Stimulated activated CD8-positive, alpha-beta memory T cell treated with anti-CD3 and anti-CD28 coated beads, Interleukin-4, amount 100 ng/mL, for 1 hour (primary cell): Measurements from ENCODE around the gene PCBP4.
A peak's percentile ranks its signal among the peaks of the same experiment; 100 is the strongest.

Experiments
- DNase-seq, 2 donors: peaks; one replicate each; pipeline ENCODE4 v3.0.0-alpha.2; 2020; ENCODE audit warnings: low read depth in 2 of 2, low spot score in 1 of 2

PCBP4 gene

GRCh38 chr3:51955893-51956770 lies 11.1 kb downstream of the PCBP4 start:
- DNase-seq = no peak

GRCh38 chr3:51955175-51955892 lies 11.9 kb downstream of the PCBP4 start, which contains the start of gene GPR62:
GPR62 (plus strand) TSS chr3:51955381; CDS start chr3:51955653, 272 bp downstream.
- no peak for DNase-seq

GRCh38 chr3:51954713-51955112 lies 12.5 kb downstream of the PCBP4 start:
- DNase-seq = no peak

GRCh38 chr3:51954105-51954504 lies 13.1 kb downstream of the PCBP4 start:
- DNase-seq = no peak

- DNase-seq = no peak
These were observed 13.8 kb downstream of the PCBP4 start for GRCh38 chr3:51953445-51953844.

GRCh38 chr3:51950899-51951298 lies 16.4 kb downstream of the PCBP4 start:
- no peak for DNase-seq

GRCh38 chr3:51949121-51949520 lies 18.1 kb downstream of the PCBP4 start:
- no peak for DNase-seq

GRCh38 chr3:51948016-51948580 lies 19.2 kb downstream of the PCBP4 start:
- no peak for DNase-seq

GRCh38 chr3:51947215-51947900 lies 19.9 kb downstream of the PCBP4 start:
- DNase-seq = no peak

GRCh38 chr3:51946796-51947195 lies 20.5 kb downstream of the PCBP4 start:
- DNase-seq = no peak

GRCh38 chr3:51945926-51946705 lies 21.1 kb downstream of the PCBP4 start:
- no peak for DNase-seq

- no peak for DNase-seq
These were observed 22.0 kb downstream of the PCBP4 start for GRCh38 chr3:51945031-51945840.

- DNase-seq = no peak
These were observed 22.7 kb downstream of the PCBP4 start for GRCh38 chr3:51944451-51945021.

- no peak for DNase-seq
These were observed 23.5 kb downstream of the PCBP4 start for GRCh38 chr3:51943451-51944391.

GRCh38 chr3:51942603-51943450 lies 24.4 kb downstream of the PCBP4 start:
- no peak for DNase-seq

- DNase-seq = peak; percentile 98 to 99
These were observed 25.3 kb downstream of the PCBP4 start, which contains the start of the genes PARP3 and RRP9 for GRCh38 chr3:51941798-51942602. PARP3 (plus strand) TSS chr3:51942363; CDS start chr3:51943356, 993 bp downstream. RRP9 (minus strand) TSS chr3:51941904; CDS start chr3:51941867, 37 bp downstream.
